Right ventricle myocardium inferior (tissue), 1 donor: ENCODE results near the gene PCYT1A. TPM values are rescaled to one million over a fixed set of nuclear protein-coding genes. Genes with fewer than 3 reads are reported as not detected.
A peak's percentile ranks its signal among the peaks of the same experiment; 100 is the strongest.
"Not testable (repeated sequence)": the region's sequence is repeated elsewhere in the genome, so short reads cannot be mapped to it uniquely, and the experiment has no call there.

Experiments used
- ATAC-seq: fragments of 200-7000 bp; cut with Tn5 transposase; one replicate; pipeline ENCODE4 v1.9.1; 2020; ENCODE audit warnings: mild to moderate bottlenecking, moderate library complexity
- DNase-seq: peaks from one replicate; pipeline ENCODE4 v3.0.0; 2021; ENCODE audit errors: missing footprints
- intact Hi-C: fragments of 100-400 bp; cut with DNase I; formaldehyde crosslinking; loops from one replicate; pipeline ENCODE4 v1.11.0; 2022
- total RNA-seq: library from RNA; stranded (reverse); fragmentation: NEBNext Ultra II Directional; extraction: Animal tissue kit (Norgen Biotek cat#: 25700); gene quantifications from one replicate; pipeline ENCODE4 v1.2.1, GENCODE V29; 2021
- donor health status: DM: no; HTN: yes; CAD: no; lungs with severe emphysema.

The PCYT1A gene
- total RNA-seq, 1 donor from 2014 or later, result 103 TPM

DNA sequence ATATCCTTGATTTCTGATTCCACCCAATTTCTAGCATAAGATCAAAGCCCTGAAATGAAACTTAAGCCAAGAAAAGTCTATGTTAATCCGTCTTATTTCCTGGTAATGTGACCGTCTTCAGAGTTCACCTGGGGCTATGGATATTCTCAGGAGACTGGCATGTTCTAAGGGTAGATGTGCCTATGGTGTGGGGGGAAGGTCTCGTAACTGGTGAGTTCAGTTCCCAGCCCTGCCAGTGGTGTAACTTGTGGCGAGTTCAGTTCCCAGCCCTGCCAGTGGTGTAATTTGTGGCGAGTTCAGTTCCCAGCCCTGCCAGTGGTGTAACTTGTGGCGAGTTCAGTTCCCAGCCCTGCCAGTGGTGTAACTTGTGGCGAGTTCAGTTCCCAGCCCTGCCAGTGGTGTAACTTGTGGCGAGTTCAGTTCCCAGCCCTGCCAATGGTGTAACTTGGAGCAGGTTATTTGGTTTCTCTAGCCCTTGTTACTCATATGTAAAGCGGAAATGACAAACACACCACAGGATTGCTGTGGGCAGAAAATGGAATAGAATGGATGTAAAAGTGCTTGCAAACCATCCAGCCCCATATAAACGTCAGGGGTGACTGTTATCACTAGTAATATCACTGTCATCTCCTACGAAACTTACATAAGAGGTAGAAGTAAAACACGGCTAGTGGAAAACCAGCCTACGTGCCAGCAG is 40.8 kb downstream of the PCYT1A start:
- no peak for ATAC-seq
- DNase-seq, result no peak
- intact Hi-C loops, result no loop called here

DNA sequence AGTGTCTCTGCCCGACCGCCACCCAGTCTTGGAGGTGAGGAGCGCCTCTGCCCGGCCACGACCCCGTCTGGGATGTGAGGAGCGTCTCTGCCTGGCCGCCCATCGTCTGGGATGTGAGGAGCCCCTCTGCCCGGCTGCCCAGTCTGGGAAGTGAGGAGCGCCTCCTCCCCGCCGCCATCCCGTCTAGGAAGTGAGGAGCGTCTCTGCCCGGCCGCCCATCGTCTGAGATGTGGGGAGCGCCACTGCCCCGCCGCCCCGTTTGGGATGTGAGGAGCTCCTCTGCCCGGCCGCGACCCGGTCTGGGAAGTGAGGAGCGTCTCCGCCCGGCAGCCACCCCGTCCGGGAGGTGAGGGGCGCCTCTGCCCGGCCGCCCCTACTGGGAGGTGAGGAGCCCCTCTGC is 43.4 kb downstream of the PCYT1A start:
- intact Hi-C loops, ATAC-seq, DNase-seq: not testable (repeated sequence)

DNA sequence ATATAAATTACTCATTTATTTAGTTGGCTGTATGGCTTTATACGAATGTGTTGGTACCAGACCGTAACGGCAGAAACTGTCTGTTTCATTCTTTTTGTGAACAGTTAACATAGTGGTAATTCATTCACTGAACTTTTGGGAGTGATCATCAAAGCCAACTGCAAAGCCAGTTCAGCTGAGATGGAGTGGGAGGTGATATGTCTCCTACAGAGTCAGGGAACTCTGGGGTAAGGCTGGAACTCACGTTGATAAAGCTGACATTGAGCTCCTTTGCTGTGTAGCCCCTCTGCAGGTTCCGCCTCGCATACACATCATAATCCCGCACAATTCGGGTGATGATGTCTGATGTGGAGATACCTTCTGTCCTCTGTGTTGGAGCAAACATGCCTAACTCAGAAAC is 45.8 kb downstream of the PCYT1A start:
- intact Hi-C loops, result no loop called here
- no peak for ATAC-seq
- no peak for DNase-seq

DNA sequence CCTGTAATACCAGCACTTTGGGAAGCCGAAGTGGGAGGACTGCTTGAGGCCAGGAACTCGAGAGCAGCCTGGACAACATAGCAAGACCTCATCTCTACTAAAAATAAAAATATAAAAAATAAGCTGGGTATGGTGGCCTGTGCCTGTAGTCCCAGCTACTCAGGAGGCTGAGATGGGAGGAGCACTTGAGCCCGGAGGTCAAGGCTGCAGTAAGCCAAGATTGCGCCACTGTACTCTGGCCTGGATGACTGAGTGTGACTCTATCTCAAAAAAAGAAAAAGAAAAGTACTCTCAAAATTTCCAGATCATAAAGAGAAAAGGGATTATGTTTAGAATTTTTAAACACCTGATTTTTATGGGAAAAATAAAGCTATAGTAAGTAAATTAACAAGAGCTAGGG is 47.1 kb downstream of the PCYT1A start:
- intact Hi-C loops, result no loop called here
- ATAC-seq, result no peak
- DNase-seq, result no peak

DNA sequence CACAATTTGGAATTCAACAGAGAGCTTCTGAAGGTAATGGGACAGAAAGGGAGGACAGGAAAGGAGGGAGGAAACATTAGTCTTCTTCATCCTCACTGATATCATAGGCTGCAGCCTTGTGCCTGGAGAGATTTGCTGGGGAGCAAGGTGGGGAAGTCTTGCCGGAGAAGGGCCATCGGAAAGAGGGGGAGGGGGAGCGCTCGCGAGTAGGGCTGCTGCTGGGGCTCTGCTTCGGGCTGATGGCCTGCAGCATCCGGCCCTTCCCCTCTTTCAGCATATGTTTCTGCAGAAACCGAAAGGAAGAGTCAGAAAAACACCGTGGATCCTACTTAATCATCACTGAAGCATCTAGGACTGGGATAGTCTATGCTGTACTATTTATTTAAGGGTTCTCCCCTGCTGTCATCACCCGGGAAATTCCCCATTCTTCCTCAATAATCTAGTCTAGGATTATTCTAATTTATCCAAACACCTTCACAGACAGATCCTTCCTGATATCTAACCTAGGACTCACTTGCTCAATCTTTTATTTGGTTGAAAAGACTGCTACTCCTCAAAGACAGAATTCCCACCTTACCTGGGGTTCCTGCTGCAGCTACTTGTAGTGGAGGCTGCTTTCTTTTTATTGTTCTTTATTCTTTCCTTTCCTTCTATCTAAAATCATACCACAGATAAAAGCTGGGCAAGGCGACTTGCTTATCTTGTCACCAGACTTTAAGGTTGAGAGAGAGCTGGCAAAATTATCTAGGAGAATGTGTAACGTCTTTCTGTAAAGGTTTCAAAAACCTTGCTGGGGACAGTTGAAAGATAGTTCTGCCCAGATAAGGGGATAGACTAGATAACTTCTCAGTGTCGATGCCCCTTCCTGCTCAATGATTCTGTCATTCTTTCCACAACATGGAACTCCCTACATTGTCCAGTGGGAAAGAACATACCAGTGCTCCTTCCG is 48.6 kb downstream of the PCYT1A start:
- intact Hi-C loops, result no loop called here
- DNase-seq (no peak), ATAC-seq (no peak)

DNA sequence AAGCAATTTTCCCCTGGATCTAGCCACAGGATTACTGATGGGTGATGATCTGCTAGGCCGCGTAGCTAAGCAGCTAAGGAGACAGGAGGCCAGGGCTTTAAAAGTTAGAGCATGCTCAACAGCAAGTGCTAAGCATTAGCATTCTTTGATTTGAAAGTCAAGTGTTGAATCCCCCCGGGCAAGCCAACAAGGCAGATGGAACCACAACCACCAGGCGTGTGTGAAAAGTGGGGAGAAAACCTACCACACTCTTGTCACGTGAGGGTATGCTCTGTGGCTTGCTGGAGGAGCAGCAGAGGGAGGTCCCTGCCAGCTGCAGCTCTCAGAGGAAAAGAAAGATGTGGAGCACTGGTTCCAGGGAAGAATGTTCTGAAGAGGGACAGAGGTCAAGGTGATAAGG is 50.3 kb downstream of the PCYT1A start:
- ATAC-seq (no peak), DNase-seq (no peak)
- intact Hi-C loops, result no loop called here

DNA sequence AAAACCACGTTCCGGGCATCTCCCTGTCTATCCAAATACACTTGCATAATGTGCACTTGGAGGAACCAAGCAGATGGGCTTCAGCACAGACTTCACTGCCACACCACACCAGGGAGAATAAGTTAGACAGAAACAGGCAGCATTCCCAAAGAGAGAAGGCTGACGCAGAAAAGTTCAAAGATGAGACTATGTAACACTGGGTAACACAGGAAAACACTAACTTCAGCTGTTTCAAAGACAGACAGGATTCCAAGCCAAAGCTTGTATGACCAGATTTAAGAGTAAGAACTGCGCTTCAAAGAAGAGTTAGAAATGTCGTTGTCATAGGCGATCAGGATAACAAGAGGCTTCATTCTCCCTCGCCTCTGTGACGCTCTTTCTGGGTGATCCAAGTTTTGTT is 51.3 kb downstream of the PCYT1A start:
- DNase-seq, result no peak
- intact Hi-C loops, result no loop called here
- ATAC-seq, result no peak

DNA sequence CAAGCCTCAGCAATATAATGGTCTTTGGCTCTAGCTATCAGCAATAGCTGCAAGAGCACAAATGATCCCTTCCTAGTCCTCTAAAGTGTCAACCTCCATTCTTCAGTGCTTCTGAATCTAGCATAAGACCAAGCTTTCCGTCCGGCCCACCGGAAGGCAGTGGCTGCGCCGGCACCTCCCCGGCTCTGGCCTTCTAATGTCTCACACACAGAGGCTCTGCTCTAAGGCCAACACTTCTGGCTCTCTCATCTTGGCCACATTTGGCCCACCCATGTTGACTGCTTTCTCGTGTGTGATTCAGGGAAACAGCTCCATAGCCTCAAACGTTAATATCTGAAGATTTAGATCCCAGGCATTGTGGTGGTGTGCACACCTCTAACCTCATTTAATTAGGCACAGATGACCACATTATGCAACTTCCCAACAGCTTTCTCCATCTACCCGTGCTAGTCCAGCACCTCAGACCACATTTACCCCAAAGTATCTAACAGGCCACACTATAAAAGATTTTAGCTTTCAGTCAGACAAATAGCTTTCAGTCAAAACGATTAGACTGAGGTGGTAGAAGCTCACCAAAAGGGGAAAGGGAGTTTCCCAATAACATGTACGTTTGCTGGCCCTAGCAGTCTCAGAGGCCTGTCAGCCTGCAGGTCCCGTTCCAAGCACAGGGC is 51.9 kb downstream of the PCYT1A start:
- intact Hi-C loops, result no loop called here
- DNase-seq (no peak), ATAC-seq (no peak)

DNA sequence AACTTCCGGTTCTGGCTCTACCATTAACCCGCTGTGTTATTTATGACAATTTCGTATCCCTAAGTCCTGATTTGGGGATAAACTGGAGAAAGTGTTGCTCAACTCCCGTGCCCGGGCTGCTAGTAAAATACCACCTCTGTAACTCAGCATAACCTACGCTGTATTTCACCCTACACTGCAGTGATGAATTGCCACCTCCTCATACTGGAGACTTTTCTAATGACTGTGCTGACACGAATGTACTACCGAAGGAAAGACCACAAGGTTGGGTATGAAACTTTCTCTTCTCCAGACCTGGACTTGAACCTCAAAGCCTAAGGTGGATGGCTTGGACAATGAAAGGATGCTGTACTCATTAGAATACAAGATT is 54.7 kb downstream of the PCYT1A start:
- intact Hi-C loops, result no loop called here
- no peak for DNase-seq
- ATAC-seq, result no peak

DNA sequence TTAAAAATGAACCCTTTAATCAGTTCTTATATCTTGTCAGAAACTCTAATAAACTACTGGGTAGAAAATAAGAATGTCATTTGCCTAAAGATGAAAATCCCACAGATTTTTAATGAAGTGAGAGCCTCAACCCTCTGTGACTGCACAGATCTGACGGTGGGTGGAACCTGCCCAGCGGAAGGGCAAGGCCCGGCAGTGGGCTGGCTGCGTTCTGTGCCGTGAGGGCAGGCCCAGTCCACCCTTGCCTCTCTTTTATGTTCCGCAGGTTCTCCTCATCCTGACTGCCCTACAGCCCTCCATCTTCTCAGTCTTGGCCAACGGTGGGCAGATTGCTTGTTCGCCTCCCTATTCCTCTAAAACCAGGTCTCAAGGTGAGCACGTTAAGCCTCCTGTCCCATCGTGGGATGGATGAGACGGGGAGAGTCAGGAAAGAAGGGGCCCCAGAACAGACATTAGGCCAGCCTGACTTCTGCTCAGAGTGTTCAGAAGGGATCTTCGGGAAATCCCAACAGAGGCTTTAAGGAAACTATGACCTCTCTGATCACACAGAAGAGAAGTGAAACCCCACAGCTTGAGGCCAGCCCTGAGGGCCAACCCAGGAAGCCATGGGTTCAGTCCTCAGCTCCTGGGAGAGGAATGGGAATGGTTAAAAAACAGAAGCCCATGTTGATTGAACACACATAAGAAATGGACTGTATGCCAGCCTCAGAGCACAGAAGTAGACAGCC is 55.2 kb downstream of the PCYT1A start:
- DNase-seq (no peak), ATAC-seq (no peak)
- intact Hi-C loops, result no loop called here

DNA sequence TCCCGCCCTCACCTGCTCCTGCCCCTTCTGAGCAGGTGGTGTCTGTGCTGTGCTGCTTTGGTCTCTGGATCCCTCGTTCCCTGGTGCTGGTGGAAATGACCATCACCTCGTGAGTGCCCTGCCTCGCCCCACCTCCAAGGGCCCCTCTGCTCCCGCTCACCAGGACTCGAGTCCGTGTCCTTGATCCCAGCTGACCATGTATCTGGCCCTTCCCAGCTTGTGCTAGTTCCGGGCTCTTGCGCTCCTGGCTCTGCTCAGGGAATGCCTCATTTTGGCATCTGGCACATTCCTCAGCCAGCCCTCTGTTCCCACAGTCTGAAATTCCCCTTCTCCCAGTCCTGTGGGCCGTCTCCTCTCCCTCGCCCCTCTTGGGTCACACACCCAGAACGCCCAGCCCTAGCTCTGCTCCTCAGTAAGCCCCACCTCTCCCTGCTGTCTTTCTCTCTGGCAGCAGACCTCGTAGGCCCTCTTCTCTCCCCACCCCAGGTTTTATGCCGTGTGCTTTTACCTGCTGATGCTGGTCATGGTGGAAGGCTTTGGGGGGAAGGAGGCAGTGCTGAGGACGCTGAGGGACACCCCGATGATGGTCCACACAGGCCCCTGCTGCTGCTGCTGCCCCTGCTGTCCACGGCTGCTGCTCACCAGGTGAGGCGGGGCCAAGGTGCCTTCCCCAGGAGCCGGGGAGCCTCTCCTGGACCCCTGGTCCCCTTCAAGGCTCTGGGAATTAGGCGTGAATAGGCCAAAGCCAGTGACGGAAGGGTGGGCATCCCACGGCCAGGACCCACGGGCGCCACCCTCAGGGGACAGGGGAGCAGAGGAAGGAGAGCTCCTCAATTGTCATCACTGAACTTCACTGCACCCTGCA is 59.7 kb downstream of the PCYT1A start:
- DNase-seq (no peak), ATAC-seq (peak; percentile 42)
- intact Hi-C loops, result no loop called here

DNA sequence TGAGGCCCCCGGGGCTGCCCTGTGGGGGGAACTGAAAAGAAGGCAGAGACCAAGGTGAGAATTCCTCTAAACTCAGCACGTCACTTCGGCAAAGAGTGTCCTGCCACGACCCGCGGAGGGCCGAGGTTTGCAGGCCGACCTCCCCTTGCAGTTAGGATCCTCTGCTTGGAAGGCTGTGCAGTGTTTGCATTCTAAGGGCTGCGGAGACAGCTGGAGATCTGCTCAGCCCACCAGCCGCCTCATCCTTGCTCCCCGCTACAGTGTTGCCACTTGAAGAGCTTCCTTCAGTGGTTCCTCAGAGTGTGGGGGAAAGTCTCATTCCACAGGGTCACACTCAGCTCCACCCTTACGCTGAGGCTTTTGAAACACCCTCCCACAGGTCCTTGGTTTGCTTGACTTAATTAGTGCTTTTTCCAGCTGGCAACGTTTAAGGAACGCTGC is 60.4 kb downstream of the PCYT1A start:
- DNase-seq (no peak), ATAC-seq (no peak)
- intact Hi-C loops, result no loop called here

DNA sequence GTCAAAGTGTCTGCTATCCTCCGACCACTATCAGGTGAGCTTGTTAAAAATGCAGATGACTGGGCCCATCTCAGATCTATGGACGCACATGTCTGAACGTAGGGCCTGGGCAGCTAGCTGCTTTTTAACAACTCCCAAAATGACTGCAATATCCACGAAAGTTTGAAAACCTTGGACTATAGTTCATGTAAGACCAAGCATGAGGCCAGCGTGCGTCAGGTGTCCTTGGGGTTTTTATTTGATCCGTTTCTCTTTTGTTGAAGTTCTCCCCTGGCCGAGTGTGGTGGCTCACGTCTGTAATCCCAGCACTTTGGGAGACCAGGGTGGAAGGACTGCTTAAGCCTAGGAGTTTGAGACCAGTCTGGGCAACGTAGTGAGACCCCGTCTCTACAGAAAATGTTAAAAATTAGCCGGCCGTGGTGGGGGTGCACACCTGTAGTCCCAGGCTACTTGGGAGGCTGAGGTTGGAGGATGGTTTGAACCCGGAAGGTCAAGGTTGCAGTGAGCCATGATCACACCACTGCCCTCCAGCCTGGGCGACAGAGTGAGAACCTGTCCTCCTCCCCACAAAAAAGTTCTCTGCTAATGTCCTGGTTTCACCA is 61.7 kb downstream of the PCYT1A start:
- intact Hi-C loops, result no loop called here
- no peak for DNase-seq
- no peak for ATAC-seq

DNA sequence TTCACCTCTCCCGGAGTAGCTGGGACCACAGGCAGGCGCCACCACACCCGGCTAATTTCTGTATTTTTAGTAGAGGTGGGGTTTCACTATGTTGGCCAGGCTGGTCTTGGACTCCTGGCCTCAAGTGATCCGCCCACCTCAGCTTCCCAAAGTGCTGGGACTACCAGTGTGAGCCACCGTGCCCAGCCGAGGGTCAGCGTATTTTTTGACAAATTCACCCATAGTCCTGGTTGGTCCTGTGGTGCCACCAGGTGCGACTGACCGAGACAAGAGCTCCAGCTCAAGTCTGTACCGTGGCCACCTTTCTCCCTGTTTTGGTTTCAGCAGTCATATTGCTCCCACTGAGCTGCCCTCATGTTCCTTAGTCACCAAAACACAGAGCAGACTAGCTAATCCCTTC is 62.4 kb downstream of the PCYT1A start:
- intact Hi-C loops, result no loop called here
- no peak for DNase-seq
- no peak for ATAC-seq

DNA sequence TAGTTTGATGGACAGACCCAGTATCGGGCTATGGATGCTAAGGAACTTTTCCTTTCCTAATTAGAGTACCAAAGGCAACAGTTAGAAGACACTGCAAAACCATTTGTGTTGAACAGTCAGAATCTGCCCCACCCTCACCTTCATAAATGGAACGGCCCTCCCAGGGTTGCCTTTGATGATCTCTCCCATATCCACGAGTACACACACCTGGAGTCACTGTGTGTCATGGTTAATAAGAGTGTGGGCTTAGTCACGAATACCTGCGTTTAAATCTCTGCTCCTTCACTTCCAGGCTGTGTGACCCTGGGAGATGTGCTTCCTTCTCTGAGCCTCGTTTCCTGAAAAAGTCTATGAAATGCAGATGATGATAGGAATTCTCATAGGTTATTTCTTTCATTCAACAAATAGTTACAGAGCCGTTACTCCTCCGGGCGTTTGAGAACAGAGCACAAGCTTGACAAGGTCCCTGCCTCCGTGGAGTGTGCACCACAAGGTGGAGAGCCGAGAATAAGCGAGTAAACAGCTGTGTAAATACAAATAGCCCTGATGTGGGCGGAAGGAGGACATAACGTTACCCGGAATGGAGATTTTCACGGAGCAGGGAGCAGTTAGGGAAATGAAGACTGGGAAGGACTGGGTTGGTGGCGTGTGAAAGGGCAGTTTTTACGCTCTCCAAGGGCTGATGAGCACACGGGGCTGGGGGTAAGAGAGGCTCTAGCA is 64.5 kb downstream of the PCYT1A start:
- intact Hi-C loops, result no loop called here
- DNase-seq, result no peak
- no peak for ATAC-seq

DNA sequence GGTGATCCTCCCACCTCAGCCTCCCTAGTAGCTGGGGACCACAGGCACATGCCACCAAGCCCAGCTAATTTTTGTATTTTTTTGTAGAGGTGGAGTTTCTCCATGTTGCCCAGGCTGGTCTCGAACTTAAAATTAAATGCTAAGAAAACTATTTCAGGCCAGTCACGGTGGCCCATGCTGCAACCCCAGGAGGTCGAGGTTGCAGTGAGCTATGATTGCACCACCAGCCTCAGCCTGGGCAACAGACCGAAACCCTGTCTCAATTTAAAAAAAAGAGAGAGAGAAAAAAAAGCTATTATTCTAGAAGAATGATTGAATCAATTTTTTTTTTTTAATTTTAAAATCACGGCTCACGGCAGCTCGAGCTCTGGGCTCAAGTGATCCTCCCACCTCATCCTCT is 66.5 kb downstream of the PCYT1A start:
- intact Hi-C loops, result no loop called here
- ATAC-seq, result no peak
- no peak for DNase-seq

DNA sequence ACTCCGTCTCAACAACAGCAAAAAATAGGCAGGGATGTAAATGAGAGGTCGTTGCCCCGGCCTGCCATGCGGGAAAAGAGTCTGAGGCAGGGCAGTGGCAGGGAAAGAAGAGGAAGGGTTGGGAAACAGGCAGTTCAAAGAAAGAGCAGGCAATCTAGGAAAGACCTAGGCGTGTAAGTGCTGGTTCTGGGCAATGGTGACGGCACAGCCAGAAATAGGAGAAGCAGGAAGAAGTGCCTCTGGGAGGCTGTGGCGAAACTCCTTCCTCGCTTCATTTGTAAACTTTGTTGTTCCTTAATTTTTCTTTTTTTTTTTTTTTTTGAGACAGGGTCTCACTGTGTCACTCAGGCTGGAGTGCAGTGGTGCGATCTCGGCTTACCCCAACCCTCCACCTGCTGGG is 66.9 kb downstream of the PCYT1A start:
- intact Hi-C loops, result no loop called here
- DNase-seq, result no peak
- ATAC-seq, result peak; percentile 51
